NCI-H1694 treated with DMSO at 0.1 percent for 48 hours (cell line): Measurements from ENCODE around the gene TPM3.
"Not testable (repeated sequence)": the region's sequence is repeated elsewhere in the genome, so short reads cannot be mapped to it uniquely, and the experiment has no call there.

Experiments used
- DNase-seq: peaks from one replicate; lab custom pipeline; 2025; lab: John Stamatoyannopoulos, UW

The TPM3 gene

DNA sequence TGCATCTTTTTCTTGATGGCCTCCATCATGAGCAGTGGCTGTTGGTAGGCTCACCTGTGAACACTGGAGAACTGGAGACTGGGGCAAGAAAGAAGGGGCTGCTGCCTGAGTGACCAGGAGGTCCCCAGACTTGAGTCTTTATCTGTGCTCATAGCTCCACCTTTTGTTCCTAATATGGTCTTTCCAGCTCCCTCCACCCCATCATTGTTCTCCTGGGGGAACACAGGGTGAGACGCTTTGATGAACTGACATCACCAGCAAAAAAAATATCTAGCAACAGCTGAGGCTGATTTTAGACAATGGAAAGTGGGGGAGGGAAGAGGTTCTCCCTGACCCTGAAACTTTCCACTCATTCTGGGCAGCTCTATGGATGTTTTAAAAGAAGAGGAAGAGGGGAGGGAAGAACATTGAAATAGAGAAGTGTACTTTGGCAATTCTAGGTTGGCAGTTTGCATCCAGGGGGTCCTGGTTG is at the start of gene TPM3:
Gene TPM3, minus strand, starts transcription at position 111 of the 472 bp plus-strand sequence. Its CDS starts 82 bp downstream, at position 29.
- DNase-seq: no peak

DNA sequence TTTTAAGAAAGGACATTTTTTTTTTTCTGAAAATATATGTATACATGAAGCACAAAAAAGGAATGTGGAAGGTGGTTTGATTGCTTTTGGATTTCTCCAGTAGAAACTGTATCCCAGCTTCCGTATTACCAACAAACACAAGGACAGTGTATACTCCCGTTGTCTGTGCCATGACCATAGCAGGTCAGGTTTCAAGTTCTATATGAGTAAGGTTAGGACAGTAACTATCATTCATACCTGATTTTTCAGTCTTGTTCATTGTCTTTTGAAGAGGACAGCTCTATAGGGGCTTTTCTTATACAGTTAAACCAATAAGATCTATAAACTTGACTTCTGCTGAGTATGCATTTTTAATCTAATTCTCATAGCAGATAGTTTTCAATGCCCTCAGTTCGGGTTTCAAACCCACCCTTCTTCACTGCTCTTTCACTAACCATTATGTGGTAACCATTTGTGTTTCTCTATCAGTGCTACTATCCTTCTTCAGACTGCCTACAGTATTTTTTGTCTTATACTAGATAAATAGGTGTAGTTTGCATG is 48.5 kb upstream of the TPM3 start:
- no peak for DNase-seq

DNA sequence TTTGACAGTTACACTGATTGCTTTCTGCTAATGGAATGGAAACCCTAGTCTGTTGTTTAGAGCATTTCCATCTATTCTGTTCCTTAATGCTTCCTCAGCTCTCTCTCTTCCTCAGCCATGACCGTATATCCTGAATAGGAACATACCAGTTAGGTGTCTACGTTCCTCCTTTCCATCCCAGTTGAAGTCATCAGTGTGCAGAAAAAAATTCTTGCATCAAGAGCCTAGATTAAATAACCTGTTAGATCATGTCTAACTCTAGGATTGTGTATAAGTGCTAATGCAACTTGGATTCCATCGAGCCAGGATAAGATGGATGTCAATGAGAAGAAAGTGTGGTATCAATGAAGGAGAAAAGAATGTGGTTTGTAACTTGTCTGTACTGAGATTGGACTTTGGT is 47.6 kb upstream of the TPM3 start:
- DNase-seq: no peak

DNA sequence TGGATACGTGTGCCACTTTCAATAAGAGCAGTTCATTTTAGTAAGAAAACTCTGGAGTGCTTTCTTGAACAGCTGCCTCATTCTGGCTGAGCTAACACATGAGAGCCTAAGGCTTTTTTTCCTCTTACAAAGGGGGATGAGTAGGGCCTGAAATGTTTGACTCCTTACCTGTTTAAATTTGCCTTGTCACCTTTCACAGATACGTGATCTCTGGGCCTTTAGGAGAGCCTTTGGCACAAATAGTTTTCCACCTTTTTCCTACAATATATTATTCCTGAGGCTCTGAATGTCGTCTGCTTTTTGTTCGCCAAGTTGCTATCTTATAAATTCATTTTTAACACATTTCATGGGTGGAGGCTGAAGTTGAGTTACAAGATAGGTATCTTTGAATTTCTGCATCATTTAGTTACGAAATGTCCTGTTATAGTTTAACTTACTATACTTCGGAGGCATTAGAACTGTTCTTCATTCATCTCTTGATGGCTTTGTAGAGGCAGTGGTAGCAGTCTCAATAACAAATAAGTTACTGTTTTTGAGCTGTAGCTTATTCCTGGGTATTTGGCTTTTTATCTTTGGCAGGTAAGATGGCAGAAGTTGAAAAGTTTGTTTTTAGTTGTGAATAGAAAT is 46.1 kb upstream of the TPM3 start:
- DNase-seq: no peak

DNA sequence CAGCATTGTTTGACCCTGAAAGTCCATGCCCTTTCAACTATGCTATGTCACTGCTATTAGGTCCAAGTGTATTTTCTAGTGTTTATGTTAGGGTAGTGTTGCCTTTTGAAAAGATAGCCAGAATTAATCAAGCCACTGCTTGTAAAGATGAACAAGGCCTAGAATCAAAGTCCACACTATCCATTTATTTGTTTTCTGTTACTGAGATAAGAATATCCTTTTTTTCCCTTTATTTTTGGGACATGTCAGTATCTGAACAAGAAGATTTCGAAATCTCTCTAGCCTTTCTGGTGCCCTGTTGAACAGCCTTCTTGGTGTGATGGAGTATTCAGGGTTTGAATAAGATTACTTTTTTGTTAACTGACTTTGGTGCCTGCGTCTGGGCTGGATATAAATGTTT is 45.5 kb upstream of the TPM3 start:
- no peak for DNase-seq

DNA sequence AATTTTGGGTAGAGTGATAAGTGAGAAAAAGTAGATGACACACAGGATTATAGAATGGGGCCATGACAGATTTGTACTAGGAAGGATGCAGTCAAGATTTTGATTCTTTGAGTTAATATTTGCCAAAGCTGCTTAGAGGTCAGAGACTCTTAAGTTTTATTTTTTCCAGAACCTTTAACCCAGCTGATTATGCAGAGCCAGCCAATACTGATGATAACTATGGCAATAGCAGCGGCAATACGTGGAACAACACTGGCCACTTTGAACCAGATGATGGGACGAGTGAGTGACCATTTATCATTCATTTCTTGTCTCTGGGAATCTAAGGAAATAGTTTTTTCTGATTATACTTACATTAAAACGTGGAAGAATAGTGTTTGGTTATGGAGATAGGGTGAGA is 45.0 kb upstream of the TPM3 start:
- DNase-seq: no peak

DNA sequence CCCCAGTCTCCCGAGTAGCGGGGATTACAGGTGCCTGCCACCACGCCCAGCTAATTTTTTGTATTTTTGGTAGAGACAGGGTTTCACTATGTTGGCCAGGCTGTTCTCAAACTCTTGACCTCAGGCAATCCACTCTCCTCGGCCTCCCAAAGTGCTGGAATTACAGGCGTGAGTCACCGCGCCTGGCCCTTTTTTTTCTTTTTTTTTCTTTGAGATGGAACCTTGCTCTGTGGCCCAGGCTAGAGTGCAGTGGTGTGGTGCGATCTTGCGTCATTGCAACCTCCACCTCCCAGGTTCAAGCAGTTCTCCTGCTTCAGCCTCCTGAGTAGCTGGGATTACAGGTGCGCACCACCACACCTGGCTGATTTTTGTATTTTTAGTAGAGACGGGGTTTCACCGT is 41.2 kb upstream of the TPM3 start:
- not testable (repeated sequence) for DNase-seq

DNA sequence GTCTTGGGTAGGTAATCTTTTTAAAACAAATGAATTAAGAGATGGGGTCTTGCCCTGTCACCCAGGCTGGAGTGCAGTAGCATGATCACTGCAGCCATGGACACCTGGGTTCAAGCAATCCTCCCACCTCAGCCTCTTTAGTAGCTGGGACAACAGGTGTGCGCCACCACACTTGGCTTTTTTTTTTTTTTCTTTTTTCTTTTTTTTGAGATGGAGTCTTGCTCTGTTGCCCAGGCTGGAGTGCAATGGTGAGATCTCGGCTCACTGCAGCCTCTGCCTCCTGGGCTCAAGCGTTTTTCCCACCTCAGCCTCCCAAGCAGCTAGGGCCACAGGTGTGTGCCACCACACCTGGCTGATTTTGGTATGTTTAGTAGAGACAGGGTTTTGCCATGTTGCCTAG is 39.2 kb upstream of the TPM3 start:
- not testable (repeated sequence) for DNase-seq

DNA sequence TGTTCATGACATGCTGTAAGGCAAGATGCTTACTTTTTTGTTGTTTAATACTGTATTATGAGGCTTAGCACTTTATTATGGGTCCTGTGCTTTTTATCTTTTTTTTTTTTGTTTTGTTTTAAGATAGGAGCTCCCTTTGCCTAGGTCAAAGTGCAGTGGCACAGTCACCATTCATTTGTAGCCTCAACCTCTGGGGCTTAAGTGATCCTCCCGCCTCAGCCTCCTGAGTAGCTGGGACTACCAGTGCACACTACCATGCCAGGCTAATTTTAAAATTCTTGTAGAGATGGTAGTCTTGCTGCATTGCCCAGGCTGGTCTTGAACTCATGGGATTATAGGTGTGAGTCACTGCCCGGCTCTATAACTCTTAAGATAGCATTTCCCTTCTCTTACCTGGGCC is 33.5 kb upstream of the TPM3 start:
- DNase-seq: no peak

DNA sequence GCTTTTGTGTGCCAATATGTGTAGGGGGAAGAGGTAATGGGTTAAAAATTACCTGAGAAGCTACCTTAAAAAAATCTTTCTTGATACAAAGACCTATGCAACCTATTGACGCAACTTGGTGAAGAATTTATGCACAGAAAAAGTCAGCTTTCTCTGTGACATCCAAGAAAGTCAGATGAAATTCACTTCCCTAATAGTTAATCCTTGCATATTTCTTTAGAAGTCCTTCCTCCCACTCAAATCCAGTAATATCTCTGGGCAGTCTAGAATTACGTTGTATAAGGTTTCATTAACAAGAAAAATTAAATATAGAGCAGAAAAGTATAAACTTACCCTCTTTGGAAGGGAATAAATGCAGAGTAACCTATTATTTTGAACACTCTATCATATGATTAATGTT is 31.7 kb upstream of the TPM3 start:
- no peak for DNase-seq

DNA sequence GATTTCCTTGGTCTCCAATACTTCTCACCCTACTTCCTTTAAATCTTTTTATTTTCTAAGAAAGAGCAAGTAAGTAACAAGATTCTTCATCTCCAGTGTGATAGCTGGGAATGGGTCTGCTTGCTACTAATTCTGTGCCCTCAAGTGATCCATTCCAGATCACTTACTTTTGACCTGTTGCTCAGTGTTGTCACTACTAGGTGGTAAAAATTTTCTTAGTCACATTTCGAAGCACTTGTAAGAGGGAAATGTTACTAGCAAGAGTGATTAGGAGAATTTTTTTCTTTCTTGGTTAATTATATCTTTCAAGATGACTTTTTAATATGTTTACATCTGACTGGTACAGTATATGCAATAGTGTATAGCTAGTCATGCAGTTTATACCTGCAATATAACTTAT is 31.0 kb upstream of the TPM3 start:
- no peak for DNase-seq

DNA sequence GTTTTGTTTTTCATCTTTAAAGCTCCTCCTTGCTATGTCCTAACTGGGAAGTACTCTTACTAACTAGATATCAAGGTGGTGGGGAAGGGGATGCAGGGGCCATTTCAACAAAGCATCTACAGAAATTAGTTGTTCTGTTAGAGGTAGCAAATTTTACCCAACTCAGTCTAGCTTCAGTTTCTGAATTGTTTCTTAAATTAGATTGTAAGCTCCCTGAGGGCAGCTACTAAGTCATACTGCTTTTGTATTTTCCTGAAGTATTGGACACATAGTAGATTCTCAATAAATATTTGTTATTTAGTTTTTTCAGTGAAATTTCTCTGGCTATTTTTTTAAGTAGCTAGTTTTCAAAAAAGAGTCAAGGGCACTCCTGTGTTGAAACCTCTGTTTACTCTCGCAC is 30.6 kb upstream of the TPM3 start:
- no peak for DNase-seq

DNA sequence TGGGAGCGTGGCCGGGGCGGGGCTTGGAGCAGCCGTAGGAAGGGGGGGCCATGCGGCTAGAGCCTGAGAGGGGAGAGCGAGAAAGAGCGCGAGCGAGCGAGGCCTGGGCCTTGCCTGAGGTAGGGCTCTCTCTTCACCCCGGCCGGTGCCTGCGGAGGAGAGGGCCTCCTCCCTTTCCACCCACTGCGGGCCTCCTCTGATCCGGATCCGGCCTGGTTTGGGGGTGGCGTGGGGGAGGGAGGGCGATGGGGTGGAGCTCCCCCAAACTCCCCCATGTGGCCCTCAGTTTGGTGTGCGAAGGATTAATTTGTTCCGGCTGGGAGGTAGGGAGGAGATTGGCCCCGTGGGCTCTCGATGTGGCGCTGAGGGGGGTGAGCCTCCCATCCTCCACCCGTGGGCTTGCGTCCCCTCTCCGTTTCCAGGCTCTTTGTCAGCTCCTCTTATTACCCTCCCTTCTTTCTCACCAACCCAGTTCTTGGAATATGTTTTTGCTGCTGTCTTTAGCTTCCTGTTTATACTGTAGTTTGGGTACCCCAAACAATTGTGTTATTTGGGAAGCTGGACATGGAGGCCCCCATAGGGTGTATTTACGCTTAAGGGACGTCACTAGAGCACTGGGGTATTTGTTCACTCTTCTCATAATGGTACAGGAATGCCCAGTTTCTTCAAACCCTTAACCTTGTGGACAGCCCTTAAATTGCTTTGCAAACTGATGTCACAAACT is 29.5 kb upstream of the TPM3 start:
- DNase-seq: no peak

DNA sequence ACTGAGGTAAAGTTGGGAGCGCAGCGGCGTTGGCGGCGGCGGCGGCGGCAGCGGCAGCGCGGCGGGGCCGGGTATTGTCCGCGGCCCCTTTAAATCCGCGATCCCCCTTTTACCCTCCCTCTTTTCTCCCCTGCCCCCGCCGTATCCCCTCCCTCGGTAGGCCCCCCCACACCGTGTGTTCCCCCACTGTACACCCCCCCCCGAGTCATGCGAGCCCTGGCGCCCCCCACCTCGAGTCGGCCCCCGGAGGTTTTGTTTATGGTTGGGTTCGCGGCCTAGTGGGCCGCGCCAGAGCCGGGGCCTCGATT is 29.0 kb upstream of the TPM3 start:
- no peak for DNase-seq

DNA sequence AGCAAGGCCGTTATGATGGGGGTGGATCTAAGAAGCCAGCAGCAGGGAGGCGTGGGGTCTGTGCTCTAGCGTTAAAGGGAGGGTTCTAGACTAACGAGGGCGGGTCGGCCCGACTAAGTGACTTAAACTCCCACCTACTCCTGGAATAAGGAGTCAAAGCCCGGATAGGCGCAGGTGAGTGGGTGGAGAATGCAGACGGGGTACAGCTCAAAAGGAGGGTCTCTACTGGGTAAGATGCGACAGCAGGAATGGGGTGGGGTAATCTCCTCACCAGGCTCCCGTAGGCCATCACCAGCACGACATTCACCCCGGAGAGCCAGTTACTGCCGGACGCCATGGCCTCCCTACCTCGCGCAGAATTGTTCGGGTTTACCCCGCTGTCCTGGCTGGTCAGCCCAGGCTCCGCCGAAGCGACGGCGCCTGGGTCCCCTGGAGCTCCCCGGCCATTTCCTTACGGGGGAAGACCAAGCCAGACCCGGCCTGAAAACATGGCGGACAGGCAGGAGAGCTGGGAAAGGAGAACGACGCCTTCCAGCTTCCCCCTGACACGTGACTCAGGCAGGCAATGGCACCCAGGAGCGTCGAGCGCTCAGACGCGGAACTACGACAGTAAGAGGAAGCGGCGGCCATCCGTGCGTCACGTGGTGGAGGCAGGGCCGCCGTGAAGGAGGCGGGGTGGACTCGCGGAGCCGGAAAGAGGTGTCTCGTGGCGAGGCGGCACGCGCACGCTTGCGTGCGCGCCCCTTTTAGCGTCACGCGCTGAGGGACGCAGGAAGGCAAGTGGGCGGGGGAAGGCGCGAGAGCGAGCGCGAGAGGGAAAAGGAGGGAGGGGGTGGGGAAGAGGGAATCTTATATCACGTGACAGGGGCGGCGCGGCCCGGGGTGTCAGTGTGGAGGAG is 28.4 kb upstream of the TPM3 start, which contains the start of gene UBAP2L:
Gene UBAP2L, plus strand, starts transcription at position 885 of the 899 bp plus-strand sequence. CDS start 4,169 bp downstream, outside the sequence.
- peak; percentile 100 for DNase-seq

DNA sequence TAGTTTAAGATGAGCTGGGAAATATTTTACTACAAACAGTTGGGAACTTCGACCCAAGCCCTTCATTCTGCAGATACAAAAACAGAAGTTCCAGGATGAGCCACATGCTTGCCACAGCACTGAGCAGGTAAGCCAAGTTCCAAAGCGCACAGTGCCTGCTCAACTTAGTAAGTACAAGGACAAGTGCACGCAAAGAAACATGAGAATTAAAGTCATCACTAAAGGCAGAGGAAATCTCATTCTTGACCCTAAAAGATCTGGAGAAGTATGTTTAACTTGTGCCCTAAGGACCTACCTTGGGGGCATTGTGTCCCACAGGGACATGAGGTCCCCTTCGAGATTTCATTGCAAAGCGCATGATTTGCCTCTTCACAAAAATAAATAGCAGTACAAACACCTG is 27.6 kb upstream of the TPM3 start:
- peak; percentile 21 for DNase-seq

DNA sequence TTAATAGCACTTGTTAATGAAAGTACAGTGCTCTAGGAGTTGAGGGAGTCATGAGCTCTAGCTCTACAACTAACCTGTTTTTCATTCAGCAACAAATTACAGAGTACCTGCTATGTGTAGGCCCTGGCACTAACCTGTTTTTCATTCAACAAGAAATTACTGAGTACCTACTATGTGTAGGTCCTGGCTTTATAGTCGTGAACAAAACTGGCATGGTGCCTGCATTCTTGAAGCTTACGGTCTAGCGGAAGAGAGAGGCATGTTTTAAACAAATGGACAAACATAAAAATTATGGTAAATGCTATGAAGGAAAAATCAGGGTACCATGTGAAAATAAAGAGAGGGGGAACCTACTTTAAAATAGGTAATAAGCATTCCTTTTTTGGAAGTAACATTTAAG is 26.6 kb upstream of the TPM3 start:
- DNase-seq: no peak

DNA sequence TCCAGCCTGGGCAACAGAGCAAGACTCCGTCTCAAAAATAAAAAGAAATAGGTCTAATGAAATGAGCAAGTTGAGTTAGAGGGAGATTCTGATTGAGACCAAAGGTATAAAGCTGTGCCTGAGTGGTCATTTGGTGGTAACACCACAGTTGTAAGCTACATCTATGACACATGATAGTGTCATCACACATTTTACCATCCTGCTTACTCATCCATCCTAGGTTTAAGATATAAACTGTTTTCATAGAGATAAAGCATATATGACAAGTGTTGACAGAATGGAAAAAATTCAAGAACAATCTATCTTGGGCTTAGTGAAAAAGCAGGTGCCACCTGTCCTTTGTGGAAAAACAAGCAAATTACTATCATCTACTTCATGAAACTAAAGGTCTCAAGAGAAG is 21.4 kb upstream of the TPM3 start:
- DNase-seq: no peak

DNA sequence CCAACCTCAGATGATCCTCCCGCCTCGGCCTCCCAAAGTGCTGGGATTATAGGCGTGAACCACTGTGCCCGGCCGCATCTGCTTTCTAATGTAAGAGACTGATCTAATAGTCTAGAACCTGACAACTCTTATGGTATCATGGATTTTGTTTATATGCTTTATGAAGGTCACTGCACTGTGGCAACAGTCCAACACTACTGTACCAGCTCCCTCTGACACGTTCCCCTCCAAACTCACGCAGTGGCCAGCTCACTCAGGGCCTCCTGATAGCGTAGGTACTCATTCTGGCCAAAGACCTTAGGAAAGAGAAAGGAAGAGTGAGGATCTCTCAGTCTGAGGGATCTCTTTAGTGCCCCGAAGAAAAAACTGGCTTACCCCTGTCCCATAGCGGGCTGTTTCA is 20.2 kb upstream of the TPM3 start:
- DNase-seq: no peak

DNA sequence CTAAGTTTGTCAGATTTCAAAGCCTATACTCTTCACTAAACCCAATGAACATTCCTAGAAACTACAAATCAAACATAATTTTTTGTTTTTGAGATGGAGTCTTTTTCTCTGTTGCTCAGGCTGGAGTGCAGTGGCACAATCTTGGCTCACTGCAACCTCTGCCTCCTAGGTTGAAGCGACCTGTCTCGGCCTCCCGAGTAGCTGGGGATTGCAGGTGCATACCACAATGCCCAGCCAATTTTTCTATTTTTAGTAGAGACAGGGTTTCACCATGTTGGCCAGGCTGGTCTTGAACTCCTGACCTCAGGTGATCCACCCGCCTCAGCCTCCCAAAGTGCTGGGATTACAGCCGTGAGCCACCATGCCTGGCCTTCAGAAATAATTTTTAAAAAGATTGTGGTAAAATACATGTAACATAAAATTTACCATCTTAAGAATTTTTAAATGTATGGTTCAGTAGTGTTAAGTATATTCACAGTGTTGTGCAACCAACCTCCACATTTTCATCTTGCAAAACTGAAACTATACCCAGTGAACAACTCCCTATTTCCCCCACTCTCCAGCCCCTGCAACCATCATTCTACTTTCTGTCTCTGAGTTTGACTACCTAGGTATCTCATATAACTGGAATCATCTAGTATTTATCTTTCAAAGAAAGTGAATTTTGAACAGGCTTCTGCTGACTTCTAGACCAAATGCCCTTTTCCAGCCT is 16.9 kb upstream of the TPM3 start:
- DNase-seq: no peak

DNA sequence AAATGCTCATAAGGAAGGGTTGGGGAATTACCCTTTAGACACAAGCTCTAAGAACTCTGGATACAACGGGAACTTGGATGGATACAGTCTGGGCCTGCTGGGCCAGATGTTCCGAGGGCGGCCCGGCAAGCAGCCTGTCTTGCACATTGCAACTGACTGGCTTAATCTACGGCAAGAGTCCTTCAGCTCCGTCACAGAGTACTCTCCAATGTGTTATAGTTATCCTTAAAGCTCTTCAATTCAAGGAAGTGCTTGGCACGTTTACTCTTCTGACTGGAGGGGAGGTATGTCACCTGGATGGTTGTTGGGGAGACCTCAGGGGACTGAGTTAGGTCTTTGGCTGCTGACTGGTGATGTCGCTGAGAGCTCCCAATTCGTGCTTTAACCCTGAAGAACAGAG is 15.4 kb upstream of the TPM3 start:
- no peak for DNase-seq

DNA sequence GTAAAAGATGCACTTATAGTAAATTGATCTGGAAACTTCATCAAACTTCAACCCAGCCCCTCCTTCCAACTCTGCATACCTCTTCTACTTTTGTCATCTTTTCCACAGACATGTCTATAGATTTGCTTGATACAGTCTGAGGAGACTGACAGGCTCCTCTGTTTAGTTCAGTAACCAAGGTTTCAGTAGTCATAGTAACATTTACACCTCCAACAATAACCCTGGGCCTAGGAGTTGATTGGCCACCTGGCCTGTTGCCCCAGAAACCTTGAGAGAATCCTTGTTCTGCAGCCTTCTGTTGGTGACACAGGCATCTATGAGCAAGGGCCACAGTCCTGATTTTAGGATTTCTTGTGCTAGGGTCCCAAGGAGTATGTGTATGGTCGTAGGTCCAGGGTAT is 14.3 kb upstream of the TPM3 start, which contains the start of gene CFAP141:
Gene CFAP141, minus strand, starts transcription at position 138 of the 400 bp plus-strand sequence. Its CDS starts 26 bp downstream, at position 112.
- DNase-seq: no peak
